ENCODE measurements around the gene ORMDL3. TPM values are rescaled to one million over a fixed set of nuclear protein-coding genes. Genes with fewer than 3 reads are reported as not detected.
"Not testable (repeated sequence)": the region's sequence is repeated elsewhere in the genome, so short reads cannot be mapped to it uniquely, and the experiment has no call there.

Gene ORMDL3
- polyA plus RNA-seq, 1 donor: 96.3 TPM

DNA sequence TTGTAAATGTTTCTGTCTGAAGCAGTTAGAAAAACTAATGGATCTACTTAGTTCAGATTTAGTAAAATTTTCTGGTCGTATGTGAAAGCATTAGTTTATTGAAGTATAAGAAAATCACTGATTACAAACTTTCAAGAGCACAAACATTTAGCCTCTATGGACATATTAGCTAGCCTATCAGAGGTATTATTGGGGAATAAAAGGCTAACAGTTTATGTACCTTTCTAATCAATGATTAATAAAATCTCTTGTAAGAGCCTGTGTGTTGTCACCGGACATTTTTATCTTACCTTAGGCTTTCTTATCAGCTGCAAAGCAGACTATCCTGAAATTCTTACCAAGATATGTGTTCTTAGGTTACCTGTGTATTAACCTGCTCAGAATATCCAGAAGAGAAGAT, 38.2 kb downstream of the ORMDL3 start:
- DNase-seq: no peak

- DNase-seq: no peak
These were observed 40.3 kb downstream of the ORMDL3 start for GRCh38 chr17:39887078-39887477.

DNA sequence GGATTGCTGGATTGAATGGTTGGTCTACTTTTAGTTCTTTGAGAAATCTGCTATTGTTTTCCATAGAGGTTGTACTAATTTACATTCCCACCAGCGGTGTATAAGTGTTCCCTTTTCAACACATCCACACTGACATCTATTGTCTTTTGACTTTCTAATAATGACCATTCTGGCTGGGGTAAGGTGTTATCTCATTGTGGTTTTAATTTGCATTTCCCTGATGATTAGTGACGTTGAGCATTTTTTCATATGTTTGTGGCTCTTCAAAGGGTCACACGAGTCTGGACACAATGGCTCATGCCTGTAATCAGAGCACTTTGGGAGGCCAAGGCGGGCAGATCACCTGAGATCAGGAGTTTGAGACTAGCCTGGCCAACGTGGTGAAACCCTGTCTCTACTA, 41.3 kb downstream of the ORMDL3 start:
- not testable (repeated sequence) for DNase-seq

DNA sequence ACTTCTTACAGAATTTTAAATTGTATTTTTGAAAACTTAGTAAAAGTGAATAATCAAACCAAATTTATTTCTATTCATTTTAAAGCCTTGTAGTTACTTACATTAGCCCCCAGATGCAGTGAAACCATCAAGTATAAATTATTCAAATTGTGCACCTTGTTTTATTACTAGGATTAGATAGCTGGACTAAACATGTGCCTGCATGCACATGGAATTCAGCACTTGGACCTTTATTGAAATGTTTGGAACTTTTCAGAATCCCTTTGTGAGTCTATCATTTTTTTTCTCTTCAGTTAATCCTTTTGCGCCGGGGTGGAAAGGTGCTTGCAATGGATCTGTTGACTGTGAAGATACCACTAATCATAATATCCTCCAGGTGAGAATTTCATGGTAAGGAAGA, 54.6 kb downstream of the ORMDL3 start:
- DNase-seq: no peak

DNA sequence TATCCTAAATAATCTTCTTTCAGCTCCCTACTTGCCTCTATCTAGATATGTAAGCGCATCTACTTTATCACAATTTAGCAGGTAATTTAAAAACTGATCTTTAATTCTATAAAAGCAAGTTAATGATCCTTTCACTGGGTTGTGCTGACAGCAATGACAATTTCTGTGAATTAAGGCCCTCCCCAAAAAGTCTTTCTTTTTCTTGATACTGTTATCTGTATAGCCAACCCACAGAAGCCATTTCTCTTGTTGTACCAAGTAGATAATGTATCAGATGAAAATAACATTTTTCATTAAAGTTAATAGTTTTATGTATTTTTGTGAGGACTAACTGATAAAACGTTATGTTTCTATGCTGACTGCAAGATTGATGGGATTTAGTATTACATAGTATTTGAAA, 55.6 kb downstream of the ORMDL3 start:
- no peak for DNase-seq

Other genes with a start within 250 kb of the ORMDL3 start
- 38.1 TPM for gene PGAP3, start 239.5 kb downstream of the ORMDL3 start, polyA plus RNA-seq (ENCODE audit: insufficient read length)
- gene ERBB2, start 227.5 kb downstream of the ORMDL3 start, polyA plus RNA-seq (ENCODE audit: insufficient read length): 173 TPM
- 27.5 TPM for gene MIEN1, start 197.1 kb downstream of the ORMDL3 start, polyA plus RNA-seq (ENCODE audit: insufficient read length)
- 38.8 TPM for gene GRB7, start 189.7 kb downstream of the ORMDL3 start, polyA plus RNA-seq (ENCODE audit: insufficient read length)
- 0.37 TPM for gene IKZF3, start 63.3 kb downstream of the ORMDL3 start, polyA plus RNA-seq (ENCODE audit: insufficient read length)
- not detected for gene ZPBP2, start 59.4 kb downstream of the ORMDL3 start, polyA plus RNA-seq (ENCODE audit: insufficient read length)
- 29.5 TPM for gene GSDMB, start 9.0 kb downstream of the ORMDL3 start, polyA plus RNA-seq (ENCODE audit: insufficient read length)
- not detected for gene LRRC3C, start 131 bp upstream of the ORMDL3 start, polyA plus RNA-seq (ENCODE audit: insufficient read length)
- gene GSDMA, start 35.4 kb upstream of the ORMDL3 start, polyA plus RNA-seq (ENCODE audit: insufficient read length): 2.9 TPM
- gene PSMD3, start 53.2 kb upstream of the ORMDL3 start, polyA plus RNA-seq (ENCODE audit: insufficient read length): 106 TPM
- not detected for gene CSF3, start 87.8 kb upstream of the ORMDL3 start, polyA plus RNA-seq (ENCODE audit: insufficient read length)
- 127 TPM for gene MED24, start 126.8 kb upstream of the ORMDL3 start, polyA plus RNA-seq (ENCODE audit: insufficient read length)
- gene THRA, start 135.4 kb upstream of the ORMDL3 start, polyA plus RNA-seq (ENCODE audit: insufficient read length): 48.2 TPM
- gene NR1D1, start 173.0 kb upstream of the ORMDL3 start, polyA plus RNA-seq (ENCODE audit: insufficient read length): 4.1 TPM
- gene MSL1, start 194.4 kb upstream of the ORMDL3 start, polyA plus RNA-seq (ENCODE audit: insufficient read length): 197 TPM
- 124 TPM for gene CASC3, start 212.9 kb upstream of the ORMDL3 start, polyA plus RNA-seq (ENCODE audit: insufficient read length)
- 13.2 TPM for gene RAPGEFL1, start 249.9 kb upstream of the ORMDL3 start, polyA plus RNA-seq (ENCODE audit: insufficient read length)

Data from left kidney (tissue), 2 donors.